Hepatocyte (in vitro differentiated cells): Measurements from ENCODE around the gene ZNF473. TPM values are rescaled to one million over a fixed set of nuclear protein-coding genes. Genes with fewer than 3 reads are reported as not detected.

ENCODE experiments used
- DNase-seq: peaks from one replicate; pipeline ENCODE4 v3.0.0-alpha.2; 2016; ENCODE audit warnings: low spot score
- H2AFZ ChIP-seq: fragments of 200-600 bp; sonication (generic); 2 replicates; pipeline ENCODE4 v1.6.0; 2016; ENCODE audit warnings: antibody characterized with exemption, mild to moderate bottlenecking
- H3K27ac ChIP-seq: fragments of 200-600 bp; sonication (generic); 2 replicates; pipeline ENCODE4 v1.5.1; 2016; ENCODE audit warnings: mild to moderate bottlenecking
- H3K27me3 ChIP-seq: fragments of 200-600 bp; sonication (generic); 2 replicates; pipeline ENCODE4 v1.6.1; 2016
- H3K36me3 ChIP-seq: fragments of 200-600 bp; sonication (generic); replicated peaks from 2 replicates; pipeline ENCODE4 v1.5.1; 2016; ENCODE audit warnings: low read depth; ENCODE audit not compliant: insufficient read depth
- H3K4me1 ChIP-seq: fragments of 200-600 bp; sonication (generic); 2 replicates; pipeline ENCODE4 v1.5.1; 2016; ENCODE audit warnings: mild to moderate bottlenecking, moderate library complexity; ENCODE audit not compliant: insufficient read depth
- H3K4me2 ChIP-seq: fragments of 200-600 bp; sonication (generic); 2 replicates; pipeline ENCODE4 v1.6.0; 2016
- H3K4me3 ChIP-seq: fragments of 200-600 bp; sonication (generic); 2 replicates; pipeline ENCODE4 v1.5.1; 2016; ENCODE audit warnings: mild to moderate bottlenecking
- H3K79me2 ChIP-seq: fragments of 200-600 bp; sonication (generic); 2 replicates; pipeline ENCODE4 v1.6.0; 2017; ENCODE audit warnings: mild to moderate bottlenecking
- H3K9me2 ChIP-seq: fragments of 200-600 bp; sonication (generic); replicated peaks from 2 replicates; pipeline ENCODE4 v1.6.0; 2017; ENCODE audit warnings: mild to moderate bottlenecking; ENCODE audit not compliant: insufficient read depth
- H3K9me3 ChIP-seq: fragments of 200-600 bp; sonication (generic); 2 replicates; pipeline ENCODE4 v1.5.1; 2016; ENCODE audit warnings: low read depth, mild to moderate bottlenecking
- H4K20me1 ChIP-seq: fragments of 200-600 bp; sonication (generic); 2 replicates; pipeline ENCODE4 v1.6.0; 2016; ENCODE audit warnings: mild to moderate bottlenecking; ENCODE audit not compliant: insufficient read depth, poor library complexity, severe bottlenecking
- EZH2 ChIP-seq: fragments of 200-600 bp; sonication (generic); IDR thresholded peaks from 2 replicates; pipeline ENCODE4 v1.6.1; 2016; ENCODE audit warnings: antibody characterized with exemption, mild to moderate bottlenecking, borderline replicate concordance
- EZH2phosphoT487 ChIP-seq: fragments of 200-600 bp; sonication (generic); IDR thresholded peaks from one replicate; pipeline ENCODE4 v1.6.1; 2018; ENCODE audit warnings: antibody characterized with exemption, mild to moderate bottlenecking, low read depth, moderate library complexity; ENCODE audit not compliant: unreplicated experiment, severe bottlenecking
- WGBS: methylation state at CpG from one replicate; pipeline ENCODE4 v1.1.6; 2016; ENCODE audit warnings: low lambda C conversion rate; ENCODE audit errors: missing lambda C conversion rate; 5-methylcytosine and 5-hydroxymethylcytosine counted together
- polyA plus RNA-seq: library from polyadenylated mRNA; unstranded; fragments of >200 nt; fragmentation: Nextera tagmentation; extraction: Ambion mirVana; gene quantifications from 2 replicates; pipeline ENCODE4 v1.2.1, GENCODE V29; 2016
- total RNA-seq: library from RNA; depleted of rRNA; stranded (reverse); fragments of >200 nt; gene quantifications from 2 replicates; pipeline ENCODE4 v1.2.3, GENCODE V29; 2014
- TF ChIP-seq, protein P1 (sequence below): fragments of 200-600 bp; sonication (generic); IDR thresholded peaks from 2 replicates; pipeline ENCODE4 v1.5.1; 2016; ENCODE audit warnings: antibody characterized with exemption, mild to moderate bottlenecking; ENCODE audit not compliant: poor library complexity

The ZNF473 gene
- total and polyA plus RNA-seq, 2 experiments from 2014 or later: 4.4 to 5.3 TPM

DNA sequence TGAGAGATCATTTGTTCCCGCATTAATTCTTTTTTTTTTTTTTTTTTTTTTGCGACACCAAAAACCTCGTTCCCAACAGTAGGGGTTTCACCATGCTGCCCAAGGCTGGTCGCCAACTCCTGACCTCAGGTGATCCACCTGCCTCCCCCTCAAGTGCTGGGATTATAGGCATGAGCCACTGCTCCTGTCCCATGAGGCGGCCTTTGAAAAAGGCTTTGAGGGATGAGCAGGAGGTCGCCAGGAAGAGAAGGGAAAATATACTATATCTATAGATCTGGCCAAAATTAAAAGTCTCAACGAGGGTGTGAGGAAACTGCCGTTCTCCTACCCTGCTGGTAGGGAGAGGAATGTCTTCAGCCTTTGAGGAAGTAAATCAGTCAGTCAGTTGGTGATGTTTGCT, 26.2 kb downstream of the ZNF473 start:
- WGBS: 78% methylated on average over 8 of the region's 8 CpGs
- Histone ChIP-seq H3K4me2 (no peak overlapping the region), H3K27me3 (no peaks in the 10 kb centered on the region), H4K20me1 (no peaks in the 10 kb centered on the region), H3K4me3 (no peak overlapping the region), H3K36me3 (no peaks in the 10 kb centered on the region), H3K9me3 (peaks cover 4% of the 10 kb centered on the region), H2AFZ (no peak overlapping the region), H3K27ac (no peak overlapping the region), H3K79me2 (no peaks in the 10 kb centered on the region), H3K9me2 (no peaks in the 10 kb centered on the region), H3K4me1 (no peaks in the 10 kb centered on the region)
- TF ChIP-seq, protein P1, sequence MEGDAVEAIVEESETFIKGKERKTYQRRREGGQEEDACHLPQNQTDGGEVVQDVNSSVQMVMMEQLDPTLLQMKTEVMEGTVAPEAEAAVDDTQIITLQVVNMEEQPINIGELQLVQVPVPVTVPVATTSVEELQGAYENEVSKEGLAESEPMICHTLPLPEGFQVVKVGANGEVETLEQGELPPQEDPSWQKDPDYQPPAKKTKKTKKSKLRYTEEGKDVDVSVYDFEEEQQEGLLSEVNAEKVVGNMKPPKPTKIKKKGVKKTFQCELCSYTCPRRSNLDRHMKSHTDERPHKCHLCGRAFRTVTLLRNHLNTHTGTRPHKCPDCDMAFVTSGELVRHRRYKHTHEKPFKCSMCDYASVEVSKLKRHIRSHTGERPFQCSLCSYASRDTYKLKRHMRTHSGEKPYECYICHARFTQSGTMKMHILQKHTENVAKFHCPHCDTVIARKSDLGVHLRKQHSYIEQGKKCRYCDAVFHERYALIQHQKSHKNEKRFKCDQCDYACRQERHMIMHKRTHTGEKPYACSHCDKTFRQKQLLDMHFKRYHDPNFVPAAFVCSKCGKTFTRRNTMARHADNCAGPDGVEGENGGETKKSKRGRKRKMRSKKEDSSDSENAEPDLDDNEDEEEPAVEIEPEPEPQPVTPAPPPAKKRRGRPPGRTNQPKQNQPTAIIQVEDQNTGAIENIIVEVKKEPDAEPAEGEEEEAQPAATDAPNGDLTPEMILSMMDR: no peak
- TF ChIP-seq EZH2phosphoT487 (no peak), EZH2 (no peak)
- DNase-seq: no peak

- H3K4me2 ChIP-seq: no peak overlapping the region
- no peaks in the 10 kb centered on the region for H3K36me3 ChIP-seq
- no peak overlapping the region for H3K4me3 ChIP-seq
- WGBS: 85% methylated on average over 4 of the region's 4 CpGs
- no peak for DNase-seq
- no peaks in the 10 kb centered on the region for H3K9me2 ChIP-seq
- H3K27ac ChIP-seq: no peak overlapping the region
- H3K27me3 ChIP-seq: no peaks in the 10 kb centered on the region
- no peaks in the 10 kb centered on the region for H3K4me1 ChIP-seq
- no peaks in the 10 kb centered on the region for H3K9me3 ChIP-seq
- TF ChIP-seq EZH2phosphoT487 (no peak), EZH2 (no peak)
- TF ChIP-seq, protein P1: no peak
- H3K79me2 ChIP-seq: no peaks in the 10 kb centered on the region
- H2AFZ ChIP-seq: no peak overlapping the region
- H4K20me1 ChIP-seq: no peaks in the 10 kb centered on the region
Measured at GRCh38 chr19:50053119-50053518, 27.3 kb downstream of the ZNF473 start.

DNA sequence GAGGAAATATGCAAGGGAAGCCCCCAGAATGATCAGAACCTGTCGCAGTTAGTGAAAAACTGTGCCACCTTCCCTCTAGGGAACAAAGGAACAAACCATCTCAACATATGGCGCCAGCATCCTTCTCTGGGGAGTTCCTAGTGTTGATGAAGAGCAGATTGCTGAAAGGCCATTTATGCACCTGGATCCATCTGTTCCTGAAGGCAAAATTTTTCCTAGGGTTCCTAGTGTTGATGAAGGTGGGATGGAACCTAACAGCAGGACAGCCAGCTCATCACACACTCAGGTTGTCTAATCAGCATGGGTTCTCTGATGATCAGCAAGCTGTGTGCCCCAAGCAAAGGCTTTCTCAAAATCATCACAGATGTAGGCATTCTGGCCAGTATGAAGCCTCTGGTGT, 32.6 kb downstream of the ZNF473 start:
- no peaks in the 10 kb centered on the region for H3K4me1 ChIP-seq
- H3K9me3 ChIP-seq: no peaks in the 10 kb centered on the region
- no peak for DNase-seq
- H2AFZ ChIP-seq: no peak overlapping the region
- H3K79me2 ChIP-seq: no peaks in the 10 kb centered on the region
- no peaks in the 10 kb centered on the region for H3K9me2 ChIP-seq
- 60% methylated on average over 2 of the region's 2 CpGs for WGBS
- TF ChIP-seq, protein P1: no peak
- TF ChIP-seq EZH2phosphoT487: no peak
- no peak for TF ChIP-seq EZH2
- no peaks in the 10 kb centered on the region for H3K27me3 ChIP-seq
- H3K4me3 ChIP-seq: no peak overlapping the region
- H3K27ac ChIP-seq: no peak overlapping the region
- H3K36me3 ChIP-seq: no peaks in the 10 kb centered on the region
- no peaks in the 10 kb centered on the region for H4K20me1 ChIP-seq
- H3K4me2 ChIP-seq: no peak overlapping the region

- Histone ChIP-seq H3K36me3 (no peaks in the 10 kb centered on the region), H3K4me3 (no peak overlapping the region), H4K20me1 (no peaks in the 10 kb centered on the region), H3K4me1 (no peaks in the 10 kb centered on the region), H3K9me2 (no peaks in the 10 kb centered on the region), H2AFZ (no peak overlapping the region), H3K27ac (no peak overlapping the region), H3K79me2 (no peaks in the 10 kb centered on the region), H3K27me3 (no peaks in the 10 kb centered on the region), H3K9me3 (no peaks in the 10 kb centered on the region), H3K4me2 (no peak overlapping the region)
- no peak for TF ChIP-seq EZH2
- TF ChIP-seq, protein P1: no peak
- 84% methylated on average over 6 of the region's 6 CpGs for WGBS
- DNase-seq: no peak
Measured at GRCh38 chr19:50059045-50059444, 33.2 kb downstream of the ZNF473 start.
